ENCODE measurements around the gene MPO.
A peak's percentile ranks its signal among the peaks of the same experiment; 100 is the strongest.

The MPO gene

DNA sequence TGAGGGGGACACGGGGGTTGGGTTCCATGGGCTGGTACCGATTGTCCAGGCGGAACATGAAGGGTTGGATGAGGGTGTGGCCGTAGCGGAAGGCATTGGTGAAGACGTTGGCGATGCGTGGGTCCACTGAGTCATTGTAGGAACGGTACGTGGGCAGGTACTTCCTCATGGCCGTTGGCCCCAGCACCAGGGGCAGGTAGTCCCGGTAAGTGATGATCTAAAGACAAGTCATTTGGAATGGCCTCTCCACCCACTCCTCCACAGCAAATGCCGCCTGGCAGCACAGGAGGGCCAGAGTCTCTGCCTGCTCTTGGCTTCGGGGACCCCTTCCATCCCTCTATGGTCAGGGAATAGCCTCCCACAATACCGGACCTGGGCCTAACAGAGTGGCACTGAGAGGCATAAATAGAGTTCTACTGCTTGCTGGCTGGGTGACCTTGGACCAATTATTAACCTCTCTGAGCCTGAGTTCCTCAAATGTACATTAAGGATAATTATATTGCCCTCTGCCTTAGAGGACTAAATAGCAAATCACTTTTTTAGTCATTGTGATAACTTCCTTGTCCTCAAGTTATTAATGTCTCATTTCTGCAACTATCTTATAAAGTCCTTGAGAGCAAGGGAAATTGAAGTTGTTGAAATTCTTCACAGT lies 7.2 kb downstream of the MPO start:
- no peak overlapping the region for H3K4me3 ChIP-seq (ENCODE audit: low read depth, low read length)
- TF ChIP-seq, protein P1, sequence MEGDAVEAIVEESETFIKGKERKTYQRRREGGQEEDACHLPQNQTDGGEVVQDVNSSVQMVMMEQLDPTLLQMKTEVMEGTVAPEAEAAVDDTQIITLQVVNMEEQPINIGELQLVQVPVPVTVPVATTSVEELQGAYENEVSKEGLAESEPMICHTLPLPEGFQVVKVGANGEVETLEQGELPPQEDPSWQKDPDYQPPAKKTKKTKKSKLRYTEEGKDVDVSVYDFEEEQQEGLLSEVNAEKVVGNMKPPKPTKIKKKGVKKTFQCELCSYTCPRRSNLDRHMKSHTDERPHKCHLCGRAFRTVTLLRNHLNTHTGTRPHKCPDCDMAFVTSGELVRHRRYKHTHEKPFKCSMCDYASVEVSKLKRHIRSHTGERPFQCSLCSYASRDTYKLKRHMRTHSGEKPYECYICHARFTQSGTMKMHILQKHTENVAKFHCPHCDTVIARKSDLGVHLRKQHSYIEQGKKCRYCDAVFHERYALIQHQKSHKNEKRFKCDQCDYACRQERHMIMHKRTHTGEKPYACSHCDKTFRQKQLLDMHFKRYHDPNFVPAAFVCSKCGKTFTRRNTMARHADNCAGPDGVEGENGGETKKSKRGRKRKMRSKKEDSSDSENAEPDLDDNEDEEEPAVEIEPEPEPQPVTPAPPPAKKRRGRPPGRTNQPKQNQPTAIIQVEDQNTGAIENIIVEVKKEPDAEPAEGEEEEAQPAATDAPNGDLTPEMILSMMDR (IDR thresholded peaks at IDR 0.05; ENCODE audit: low read depth, low read length, missing control alignments) = no peak
- no peak for DNase-seq (ENCODE audit: low read depth)
- in situ Hi-C loops (cut with HindIII; ENCODE audit: low sequenced_read_pairs) = no loop called here

DNA sequence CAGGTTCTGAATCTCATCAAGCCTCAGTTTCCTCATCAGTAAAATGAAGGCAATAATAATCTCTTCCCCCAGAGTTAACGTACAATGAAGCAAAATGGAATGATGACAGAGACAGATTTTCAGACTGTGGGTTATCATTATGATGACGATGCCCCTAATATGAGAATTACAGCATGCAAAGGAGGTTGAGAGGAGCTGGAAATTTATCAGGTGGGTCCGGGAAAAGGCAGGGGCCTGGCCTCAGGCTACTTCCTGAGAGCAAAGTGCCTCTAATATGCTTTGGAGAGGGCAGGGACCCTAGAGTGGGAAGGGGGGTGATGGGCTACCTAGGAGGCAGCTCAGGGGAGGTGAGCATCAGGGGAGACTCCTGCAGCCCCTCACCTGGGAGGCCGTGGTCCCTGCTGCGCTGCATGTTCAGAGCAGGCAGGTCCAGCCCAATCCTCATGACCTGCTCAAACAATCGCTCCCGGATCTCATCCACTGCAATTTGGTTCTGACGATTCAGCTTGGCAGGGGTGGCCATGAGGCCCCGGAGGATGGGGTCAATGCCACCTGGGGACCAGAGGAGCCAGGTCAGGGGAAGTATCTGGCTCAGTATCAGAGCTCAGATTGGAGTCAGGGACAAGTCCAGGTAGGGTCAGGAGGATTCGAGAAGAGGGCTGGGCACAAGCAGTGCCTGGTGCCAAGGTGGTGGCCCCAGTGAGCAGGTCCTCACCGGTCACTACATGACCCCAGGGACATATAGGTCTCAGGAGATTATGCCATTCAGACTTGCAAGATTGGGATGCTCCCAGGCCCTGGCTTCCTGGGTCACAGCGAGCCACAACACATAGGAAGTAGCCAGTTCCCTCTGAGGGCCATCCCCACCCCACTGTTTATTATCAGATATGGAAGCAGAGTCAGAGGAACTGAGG lies 8.1 kb downstream of the MPO start:
- no peak for DNase-seq (ENCODE audit: low read depth)
- in situ Hi-C loops (cut with HindIII; ENCODE audit: low sequenced_read_pairs) = no loop called here
- TF ChIP-seq, protein P1 (IDR thresholded peaks at IDR 0.05; ENCODE audit: low read depth, low read length, missing control alignments) = no peak
- H3K4me3 ChIP-seq (ENCODE audit: low read depth, low read length) = no peak overlapping the region

DNA sequence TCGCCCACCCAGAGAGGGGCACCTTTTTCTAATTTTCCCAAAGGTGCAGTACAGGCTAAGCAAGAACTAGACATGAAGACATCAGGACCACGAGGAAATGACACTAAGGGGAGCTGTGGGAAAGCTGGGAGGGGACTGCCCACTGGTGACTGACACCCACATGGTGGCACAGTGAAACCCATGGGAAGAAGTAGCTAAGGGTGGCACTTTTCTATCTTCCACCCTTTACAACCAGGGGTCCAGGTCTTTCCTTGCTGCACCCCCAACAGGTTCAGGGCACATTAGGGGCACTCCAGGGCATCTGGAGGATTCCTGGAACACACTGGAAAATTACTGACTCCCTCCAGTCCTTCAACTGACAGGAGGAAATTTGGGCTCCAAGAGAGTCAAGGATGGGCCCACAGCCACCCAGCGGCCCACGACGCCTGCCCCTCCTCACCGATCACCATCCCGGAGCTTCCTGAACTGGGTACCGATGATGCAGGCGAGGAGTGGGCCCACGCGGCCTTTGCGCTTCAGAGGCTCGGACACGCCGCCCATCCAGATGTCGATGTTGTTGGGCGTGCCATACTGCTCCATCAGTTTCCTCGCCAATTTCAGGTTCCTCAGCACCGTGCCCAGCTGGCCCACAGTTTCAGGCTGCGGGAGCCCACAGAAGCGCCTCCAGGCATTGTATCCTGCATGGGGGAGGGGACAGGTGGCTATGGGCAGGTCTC lies 9.4 kb downstream of the MPO start:
- H3K4me3 ChIP-seq (ENCODE audit: low read depth, low read length) = no peak overlapping the region
- in situ Hi-C loops (cut with HindIII; ENCODE audit: low sequenced_read_pairs) = no loop called here
- TF ChIP-seq, protein P1 (IDR thresholded peaks at IDR 0.05; ENCODE audit: low read depth, low read length, missing control alignments) = no peak
- DNase-seq (ENCODE audit: low read depth) = no peak

DNA sequence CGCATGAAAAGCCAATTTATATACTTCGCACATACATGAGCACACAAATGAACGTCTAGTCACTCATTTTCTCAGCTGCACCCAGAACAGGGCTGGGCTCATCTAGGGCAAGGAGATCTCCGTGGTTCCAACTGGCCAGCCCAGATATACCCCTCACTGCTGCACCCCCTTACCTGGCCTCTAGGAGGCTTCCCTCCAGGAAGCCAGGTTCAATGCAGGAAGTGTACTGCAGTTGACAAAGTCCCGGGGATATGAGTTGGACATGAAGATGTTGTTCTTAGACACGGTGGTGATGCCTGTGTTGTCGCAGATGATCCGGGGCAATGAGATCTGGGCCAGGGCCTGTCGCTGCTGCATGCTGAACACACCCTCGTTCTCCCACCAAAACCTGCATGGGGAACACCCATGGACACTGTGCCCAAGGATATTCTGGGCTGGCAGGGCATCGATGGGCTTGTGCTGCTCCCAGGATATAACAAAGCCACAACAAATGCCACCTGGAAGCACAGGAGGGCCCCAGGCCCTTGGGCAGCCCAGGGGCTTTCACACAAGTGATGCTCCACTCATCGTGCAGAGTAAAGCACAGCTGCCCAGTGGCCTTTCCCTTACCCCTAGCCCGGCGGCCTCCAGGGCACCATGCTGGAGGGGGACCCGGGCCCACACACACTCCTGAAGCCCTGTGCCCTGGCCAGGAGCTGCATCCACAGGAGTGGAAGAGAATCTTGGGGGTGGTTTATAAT lies 10.1 kb downstream of the MPO start:
- H3K4me3 ChIP-seq (ENCODE audit: low read depth, low read length) = no peak overlapping the region
- TF ChIP-seq, protein P1 (IDR thresholded peaks at IDR 0.05; ENCODE audit: low read depth, low read length, missing control alignments) = peak; percentile 19
- DNase-seq (ENCODE audit: low read depth) = no peak
- in situ Hi-C loops (cut with HindIII; ENCODE audit: low sequenced_read_pairs) = no loop called here

DNA sequence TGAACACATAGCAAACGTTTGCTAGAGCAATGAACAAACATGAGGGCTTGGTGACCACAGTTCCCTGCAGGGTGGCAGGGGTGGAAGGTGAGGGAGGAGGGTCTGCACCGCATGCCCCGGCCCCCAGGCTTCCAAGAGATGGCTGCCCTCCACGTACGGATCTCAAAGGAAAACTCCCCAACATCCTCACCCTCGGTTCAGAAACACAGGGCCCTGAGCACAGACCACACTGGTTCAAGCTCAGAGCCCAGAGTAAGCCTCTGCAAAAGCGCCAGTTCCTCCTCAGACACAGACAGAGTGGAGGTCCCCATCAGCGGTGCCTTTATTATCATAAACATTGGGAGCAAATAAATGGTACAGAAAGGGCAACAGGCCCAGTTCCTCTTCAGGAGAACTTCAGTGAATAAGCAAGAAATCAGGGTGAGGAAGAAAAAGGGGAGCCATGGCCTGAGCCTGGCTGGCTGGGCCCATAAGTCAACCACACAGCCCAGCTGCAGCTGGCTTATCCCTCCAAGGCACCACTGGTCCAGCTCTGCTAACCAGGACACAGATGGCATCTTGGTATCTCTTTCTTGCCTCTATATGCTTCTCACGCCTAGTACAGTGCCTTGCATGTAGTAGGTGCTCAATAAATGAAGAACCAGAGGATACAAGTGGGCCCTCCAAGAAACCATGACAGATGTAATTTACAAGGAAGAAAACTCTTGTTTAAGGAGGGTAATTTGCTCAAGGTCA lies 11.0 kb downstream of the MPO start:
- TF ChIP-seq, protein P1 (IDR thresholded peaks at IDR 0.05; ENCODE audit: low read depth, low read length, missing control alignments) = no peak
- H3K4me3 ChIP-seq (ENCODE audit: low read depth, low read length) = no peak overlapping the region
- in situ Hi-C loops (cut with HindIII; ENCODE audit: low sequenced_read_pairs) = no loop called here
- no peak for DNase-seq (ENCODE audit: low read depth)
